Cardiac muscle cell (in vitro differentiated cells and primary cell): ENCODE data around the gene TBC1D10B. TPM values are rescaled to one million over a fixed set of nuclear protein-coding genes. Genes with fewer than 3 reads are reported as not detected.

Experiments used
- DNase-seq, 2 donors: peaks; one replicate each; pipeline versions ENCODE4 v3.0.0 to v3.0.0-alpha.2; 2010 to 2017; ENCODE audit warnings: low read depth in 1 of 2, low spot score in 1 of 2
- H3K27ac ChIP-seq: fragments of 200-600 bp; sonication (generic); 2 replicates; pipeline ENCODE4 v1.5.1; 2016
- H3K27me3 ChIP-seq: fragments of 200-600 bp; sonication (generic); 2 replicates; pipeline ENCODE4 v1.6.0; 2016; ENCODE audit warnings: control low read depth
- H3K36me3 ChIP-seq: fragments of 200-600 bp; sonication (generic); 2 replicates; pipeline ENCODE4 v1.5.1; 2016; ENCODE audit warnings: control low read depth
- H3K4me1 ChIP-seq: fragments of 200-600 bp; sonication (generic); 2 replicates; pipeline ENCODE4 v1.8.1; 2017; ENCODE audit warnings: low read depth, mild to moderate bottlenecking, mixed run types
- H3K4me3 ChIP-seq: fragments of 200-600 bp; sonication (generic); 2 replicates; pipeline ENCODE4 v1.5.1; 2016; ENCODE audit warnings: mild to moderate bottlenecking
- H3K9me3 ChIP-seq: fragments of 200-600 bp; sonication (generic); 2 replicates; pipeline ENCODE4 v1.5.1; 2017; ENCODE audit warnings: low read depth, mild to moderate bottlenecking, control low read depth
- polyA plus RNA-seq: library from polyadenylated mRNA; unstranded; fragments of >200 nt; fragmentation: Nextera tagmentation; extraction: Ambion mirVana; gene quantifications from 2 replicates; pipeline ENCODE4 v1.2.1, GENCODE V29; 2016
- total RNA-seq: library from RNA; depleted of rRNA; stranded (reverse); fragments of >200 nt; gene quantifications from 2 replicates; pipeline ENCODE4 v1.2.3, GENCODE V29; 2016
- TF ChIP-seq, protein P1 (sequence below): IDR thresholded peaks from 2 replicates; pipeline ENCODE4 v1.5.1; 2012; ENCODE audit warnings: low read depth, mild to moderate bottlenecking, low read length

Gene TBC1D10B, protein sequence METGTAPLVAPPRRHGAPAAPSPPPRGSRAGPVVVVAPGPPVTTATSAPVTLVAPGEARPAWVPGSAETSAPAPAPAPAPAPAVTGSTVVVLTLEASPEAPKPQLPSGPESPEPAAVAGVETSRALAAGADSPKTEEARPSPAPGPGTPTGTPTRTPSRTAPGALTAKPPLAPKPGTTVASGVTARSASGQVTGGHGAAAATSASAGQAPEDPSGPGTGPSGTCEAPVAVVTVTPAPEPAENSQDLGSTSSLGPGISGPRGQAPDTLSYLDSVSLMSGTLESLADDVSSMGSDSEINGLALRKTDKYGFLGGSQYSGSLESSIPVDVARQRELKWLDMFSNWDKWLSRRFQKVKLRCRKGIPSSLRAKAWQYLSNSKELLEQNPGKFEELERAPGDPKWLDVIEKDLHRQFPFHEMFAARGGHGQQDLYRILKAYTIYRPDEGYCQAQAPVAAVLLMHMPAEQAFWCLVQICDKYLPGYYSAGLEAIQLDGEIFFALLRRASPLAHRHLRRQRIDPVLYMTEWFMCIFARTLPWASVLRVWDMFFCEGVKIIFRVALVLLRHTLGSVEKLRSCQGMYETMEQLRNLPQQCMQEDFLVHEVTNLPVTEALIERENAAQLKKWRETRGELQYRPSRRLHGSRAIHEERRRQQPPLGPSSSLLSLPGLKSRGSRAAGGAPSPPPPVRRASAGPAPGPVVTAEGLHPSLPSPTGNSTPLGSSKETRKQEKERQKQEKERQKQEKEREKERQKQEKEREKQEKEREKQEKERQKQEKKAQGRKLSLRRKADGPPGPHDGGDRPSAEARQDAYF
- total RNA-seq = 50.7 and 58.4 TPM in 2 replicates
- 39.9 and 51.3 TPM in 2 replicates for polyA plus RNA-seq

GRCh38 chr16:30370456-30371247, at the start of gene TBC1D10B:
Gene TBC1D10B, minus strand, starts transcription at chr16:30370494. Its CDS starts 311 bp downstream, at chr16:30370183.
- no peaks in the 10 kb centered on the region for H3K36me3 ChIP-seq
- peak within 1 kb of the TSS; percentile 91 for H3K4me3 ChIP-seq
- peaks cover 38% of the 10 kb centered on the region for H3K4me1 ChIP-seq
- no peaks in the 10 kb centered on the region for H3K27me3 ChIP-seq
- TF ChIP-seq, protein P1, sequence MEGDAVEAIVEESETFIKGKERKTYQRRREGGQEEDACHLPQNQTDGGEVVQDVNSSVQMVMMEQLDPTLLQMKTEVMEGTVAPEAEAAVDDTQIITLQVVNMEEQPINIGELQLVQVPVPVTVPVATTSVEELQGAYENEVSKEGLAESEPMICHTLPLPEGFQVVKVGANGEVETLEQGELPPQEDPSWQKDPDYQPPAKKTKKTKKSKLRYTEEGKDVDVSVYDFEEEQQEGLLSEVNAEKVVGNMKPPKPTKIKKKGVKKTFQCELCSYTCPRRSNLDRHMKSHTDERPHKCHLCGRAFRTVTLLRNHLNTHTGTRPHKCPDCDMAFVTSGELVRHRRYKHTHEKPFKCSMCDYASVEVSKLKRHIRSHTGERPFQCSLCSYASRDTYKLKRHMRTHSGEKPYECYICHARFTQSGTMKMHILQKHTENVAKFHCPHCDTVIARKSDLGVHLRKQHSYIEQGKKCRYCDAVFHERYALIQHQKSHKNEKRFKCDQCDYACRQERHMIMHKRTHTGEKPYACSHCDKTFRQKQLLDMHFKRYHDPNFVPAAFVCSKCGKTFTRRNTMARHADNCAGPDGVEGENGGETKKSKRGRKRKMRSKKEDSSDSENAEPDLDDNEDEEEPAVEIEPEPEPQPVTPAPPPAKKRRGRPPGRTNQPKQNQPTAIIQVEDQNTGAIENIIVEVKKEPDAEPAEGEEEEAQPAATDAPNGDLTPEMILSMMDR = peak; percentile 26
- no peaks in the 10 kb centered on the region for H3K9me3 ChIP-seq
- peak; percentile 99 to 100 for DNase-seq
- H3K27ac ChIP-seq = peak within 1 kb of the TSS; percentile 93

DNA sequence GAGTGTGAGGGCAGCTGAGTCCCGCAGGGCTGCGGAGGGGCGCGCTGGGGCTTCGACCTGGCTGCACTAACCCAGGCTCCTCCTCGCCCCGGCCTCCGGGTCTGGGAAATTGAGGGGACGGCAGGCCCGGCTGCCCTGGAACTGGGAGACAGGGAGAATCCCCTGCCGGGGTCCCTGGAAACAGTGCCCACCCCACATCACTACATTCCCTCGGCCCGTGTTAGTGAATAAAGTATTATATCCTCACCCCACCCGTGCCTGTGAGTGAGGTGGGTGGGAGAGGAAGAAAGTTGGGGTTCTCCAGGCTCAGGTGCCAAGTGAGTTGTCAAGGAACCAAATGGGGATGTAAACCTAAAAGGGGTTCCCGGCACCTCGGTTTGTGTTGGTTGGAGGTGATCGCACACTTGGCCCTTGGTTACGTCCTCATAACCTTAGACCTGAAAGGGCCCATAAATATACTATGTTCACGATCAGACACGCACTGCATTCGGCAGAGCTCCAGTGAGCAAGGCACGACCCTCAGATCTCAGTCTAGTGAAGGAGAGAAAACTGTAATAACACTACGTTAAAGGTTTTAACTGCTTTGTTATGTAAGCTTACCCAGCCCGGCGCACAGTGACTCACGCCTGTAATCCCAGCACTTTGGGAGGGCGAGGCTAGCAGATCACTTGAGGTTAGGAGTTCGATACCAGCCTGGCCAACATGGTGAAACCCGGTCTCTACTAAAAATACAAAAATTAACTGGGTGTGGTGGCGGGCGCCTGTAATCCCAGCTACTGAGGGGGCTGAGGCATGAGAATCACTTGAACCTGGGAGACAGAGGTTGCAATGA, 48.3 kb upstream of the TBC1D10B start:
- Histone ChIP-seq H3K27me3 (no peaks in the 10 kb centered on the region), H3K36me3 (peaks cover 3% of the 10 kb centered on the region), H3K9me3 (no peaks in the 10 kb centered on the region), H3K4me1 (no peaks in the 10 kb centered on the region), H3K4me3 (peak overlapping the region; percentile 38), H3K27ac (peak overlapping the region; percentile 86)
- DNase-seq = no peak
- TF ChIP-seq, protein P1 = peak; percentile 11

- no peaks in the 10 kb centered on the region for H3K4me1 ChIP-seq
- peak; percentile 94 to 96 for DNase-seq
- H3K4me3 ChIP-seq = peak overlapping the region; percentile 38
- no peaks in the 10 kb centered on the region for H3K27me3 ChIP-seq
- H3K9me3 ChIP-seq = no peaks in the 10 kb centered on the region
- H3K27ac ChIP-seq = peak overlapping the region; percentile 86
- peaks cover 4% of the 10 kb centered on the region for H3K36me3 ChIP-seq
- TF ChIP-seq, protein P1 = no peak
These were observed 47.4 kb upstream of the TBC1D10B start for GRCh38 chr16:30417529-30418349.

DNA sequence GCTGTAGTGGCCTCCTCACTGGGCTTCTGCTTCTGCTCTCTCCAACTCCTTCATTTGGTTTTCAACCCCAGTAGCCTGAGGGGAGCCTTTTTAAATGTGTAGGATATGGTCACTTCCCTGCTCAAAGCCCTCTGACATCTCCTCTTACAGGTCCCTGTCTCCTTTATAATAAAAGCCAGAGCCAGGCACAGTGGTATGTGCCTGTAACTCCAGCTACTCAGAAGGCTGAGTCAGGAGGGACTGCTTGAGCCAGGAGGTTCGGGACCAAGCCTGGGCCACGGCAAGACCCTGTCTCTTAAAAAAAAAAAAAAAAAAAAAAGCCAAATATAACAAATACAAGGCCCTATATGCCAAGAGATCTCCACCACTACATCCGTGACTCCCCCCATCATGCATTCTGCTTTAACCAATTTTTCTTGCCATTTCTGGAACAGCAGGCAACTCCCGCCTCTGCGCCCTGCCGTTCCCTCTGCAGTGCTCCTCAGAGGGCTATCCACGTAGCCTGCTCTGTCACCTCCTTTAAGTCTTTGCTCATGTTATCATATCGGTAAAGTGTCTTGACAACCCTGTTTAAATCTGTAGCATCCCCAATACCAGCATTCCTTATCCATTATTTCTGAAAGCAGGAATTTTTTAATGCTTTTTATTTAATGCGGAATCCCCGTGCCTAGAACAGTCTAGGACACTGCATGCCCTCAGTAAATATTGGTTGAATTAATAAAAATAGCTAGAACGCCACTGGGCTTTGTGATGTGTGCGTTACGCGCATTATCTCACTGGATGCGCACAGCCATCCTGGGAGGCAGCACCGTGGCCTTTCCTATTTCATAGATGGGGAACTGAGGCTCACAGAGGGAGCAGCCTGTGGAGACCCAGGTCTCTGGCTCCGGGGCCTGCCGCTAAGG, 46.6 kb upstream of the TBC1D10B start:
- Histone ChIP-seq H3K4me3 (peak overlapping the region; percentile 38), H3K27me3 (no peaks in the 10 kb centered on the region), H3K4me1 (no peaks in the 10 kb centered on the region), H3K9me3 (no peaks in the 10 kb centered on the region), H3K27ac (no peak overlapping the region), H3K36me3 (peaks cover 3% of the 10 kb centered on the region)
- DNase-seq = peak in 1 of 2 donors; percentile 18
- TF ChIP-seq, protein P1 = no peak
